ENCODE measurements around the gene MYPOP.

GRCh38 chr19:45934551-45935230 is 32.3 kb upstream of the MYPOP start:
- TF ChIP-seq CTCF (IDR thresholded peaks at IDR 0.05) (no peak), POLR2A (IDR thresholded peaks at IDR 0.05) (no peak), POLR2AphosphoS5 (IDR thresholded peaks at IDR 0.05) (no peak)

Data from prostate gland (tissue), 2 donors.